Esophagus (tissue), 2 donors: ENCODE data around the gene PLN. TPM values are rescaled to one million over a fixed set of nuclear protein-coding genes. Genes with fewer than 3 reads are reported as not detected.

Source experiments
- H3K27ac ChIP-seq, 2 donors: one replicate each; pipeline ENCODE4 v1.5.1; 2013; ENCODE audit warnings: low read depth in 2 of 2, mild to moderate bottlenecking in 2 of 2, inconsistent platforms in 1 of 2, low read length in 1 of 2, moderate library complexity in 1 of 2
- H3K27me3 ChIP-seq, 2 donors: one replicate each; pipeline ENCODE4 v1.6.1; 2013; ENCODE audit warnings: low read length in 2 of 2, control low read depth in 1 of 2, mild to moderate bottlenecking in 1 of 2; ENCODE audit not compliant: insufficient read depth in 2 of 2, control insufficient read depth in 1 of 2
- H3K36me3 ChIP-seq, 2 donors: one replicate each; pipeline ENCODE4 v1.6.1; 2013; ENCODE audit warnings: low read length in 1 of 2; ENCODE audit not compliant: control insufficient read depth in 2 of 2, insufficient read depth in 2 of 2
- H3K4me1 ChIP-seq, 2 donors: one replicate each; pipeline ENCODE4 v1.6.1; 2013; ENCODE audit warnings: low read length in 1 of 2; ENCODE audit not compliant: control insufficient read depth in 2 of 2, insufficient read depth in 2 of 2
- H3K4me3 ChIP-seq, 2 donors: one replicate each; pipeline ENCODE4 v1.5.1; 2013; ENCODE audit warnings: low read length in 2 of 2, mild to moderate bottlenecking in 2 of 2, low read depth in 1 of 2, moderate library complexity in 1 of 2
- H3K9me3 ChIP-seq, 2 donors: one replicate each; pipeline ENCODE4 v1.6.1; 2013; ENCODE audit warnings: mild to moderate bottlenecking in 2 of 2, low read depth in 1 of 2, low read length in 1 of 2, moderate library complexity in 1 of 2; ENCODE audit not compliant: control insufficient read depth in 2 of 2, insufficient read depth in 1 of 2
- WGBS, 2 donors: extraction: QIAGEN DNeasy Blood & Tissue Kit; methylation state at CpG; one replicate each; pipeline ENCODE4 v1.1.7; 2013; 5-methylcytosine and 5-hydroxymethylcytosine counted together
- polyA plus RNA-seq, 2 donors: library from polyadenylated mRNA; stranded (reverse); fragments of 200-250 nt; gene quantifications; one replicate each; pipeline ENCODE4 v1.2.3, GENCODE V29; 2013
- donor health status: healthy with polysubstance abuse.
- donor health status: Bipolar disorder and iron deficiency.

Gene PLN
- polyA plus RNA-seq, 2 donors, result 8.3 to 15.2 TPM

- no peaks in the 10 kb centered on the region for H3K9me3 ChIP-seq
- no peak overlapping the region for H3K4me3 ChIP-seq
- 97 to 99% methylated on average over 2 of the region's 2 CpGs for WGBS, 2 donors
- H3K4me1 ChIP-seq, result no peaks in the 10 kb centered on the region
- no peaks in the 10 kb centered on the region for H3K36me3 ChIP-seq
- H3K27ac ChIP-seq, result no peak overlapping the region
- H3K27me3 ChIP-seq, result no peaks in the 10 kb centered on the region
Observed at GRCh38 chr6:118603372-118603771, 55.3 kb downstream of the PLN start.

GRCh38 chr6:118606268-118606667 lies 58.2 kb downstream of the PLN start:
- H3K27me3 ChIP-seq, result no peaks in the 10 kb centered on the region
- H3K4me3 ChIP-seq, result no peak overlapping the region
- 43 to 53% methylated on average over 3 of the region's 3 CpGs for WGBS, 2 donors
- no peaks in the 10 kb centered on the region for H3K36me3 ChIP-seq
- H3K9me3 ChIP-seq, result no peaks in the 10 kb centered on the region
- H3K4me1 ChIP-seq, result peaks cover 0 to 3% of the 10 kb centered on the region in 2 donors
- no peak overlapping the region for H3K27ac ChIP-seq

- Histone ChIP-seq H3K36me3 (no peaks in the 10 kb centered on the region), H3K4me3 (no peak overlapping the region), H3K27ac (no peak overlapping the region), H3K4me1 (peaks cover 0 to 3% of the 10 kb centered on the region in 2 donors), H3K9me3 (no peaks in the 10 kb centered on the region), H3K27me3 (no peaks in the 10 kb centered on the region)
- 58 to 76% methylated on average over 5 of the region's 5 CpGs for WGBS, 2 donors
Observed at GRCh38 chr6:118606858-118607257, 58.8 kb downstream of the PLN start.

Other genes starting within 250 kb of the PLN start
- under 1 TPM; 0.52 to 0.61 TPM for gene CEP85L, start 103.3 kb downstream of the PLN start, polyA plus RNA-seq